ENCODE measurements around the gene GRIN2A.

GRIN2A gene

DNA sequence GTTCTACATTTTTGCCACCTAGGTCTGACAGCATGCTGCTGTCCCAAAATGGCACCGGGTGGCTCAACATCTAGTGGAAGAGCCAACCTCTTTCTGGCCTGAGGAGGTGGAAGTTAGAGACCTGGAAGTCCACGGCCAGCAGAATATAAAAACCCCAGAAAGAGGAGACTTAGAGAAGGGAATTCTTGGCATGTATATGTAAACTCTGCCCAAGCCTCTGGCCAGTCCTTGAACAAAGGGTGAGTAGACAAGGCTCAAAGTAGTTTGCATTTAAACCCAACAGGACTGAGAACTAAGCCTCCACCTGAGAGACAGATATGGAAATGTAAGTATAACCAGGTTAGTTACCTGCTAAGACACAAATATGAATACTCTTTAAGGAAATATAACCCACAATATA is 210.3 kb downstream of the GRIN2A start:
- Mint-ChIP-seq H3K36me3 (no peaks in the 10 kb centered on the region), H3K27ac (no peak overlapping the region), H3K4me3 (no peak overlapping the region), H3K9me3 (ENCODE audit: low read depth) (peaks cover 5% of the 10 kb centered on the region), H3K4me1 (ENCODE audit: low read depth) (no peaks in the 10 kb centered on the region), H3K27me3 (peaks cover 6% of the 10 kb centered on the region)

DNA sequence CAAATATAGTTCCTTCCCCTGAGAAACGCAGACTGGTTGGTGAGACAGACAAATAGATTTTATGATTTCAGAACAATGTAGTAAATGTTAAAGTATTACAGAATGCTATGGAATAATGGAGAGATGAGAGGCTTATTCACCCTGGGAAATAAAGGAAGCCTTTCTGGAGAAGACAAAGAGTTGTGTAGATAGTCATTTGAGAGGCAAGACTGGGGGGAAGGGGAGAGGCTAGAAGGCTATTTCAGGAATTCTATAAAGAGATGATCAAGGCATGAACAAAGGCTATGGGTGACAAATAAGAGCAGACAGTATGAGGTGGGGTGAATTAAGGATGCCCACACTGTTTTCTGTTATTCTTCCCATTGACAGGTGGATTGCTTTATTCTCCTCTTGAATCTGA is 211.4 kb downstream of the GRIN2A start:
- no peak overlapping the region for H3K27ac Mint-ChIP-seq
- H3K36me3 Mint-ChIP-seq, result no peaks in the 10 kb centered on the region
- H3K4me1 Mint-ChIP-seq (ENCODE audit: low read depth), result no peaks in the 10 kb centered on the region
- H3K4me3 Mint-ChIP-seq, result no peak overlapping the region
- H3K27me3 Mint-ChIP-seq, result peaks cover 6% of the 10 kb centered on the region
- H3K9me3 Mint-ChIP-seq (ENCODE audit: low read depth), result peaks cover 5% of the 10 kb centered on the region

DNA sequence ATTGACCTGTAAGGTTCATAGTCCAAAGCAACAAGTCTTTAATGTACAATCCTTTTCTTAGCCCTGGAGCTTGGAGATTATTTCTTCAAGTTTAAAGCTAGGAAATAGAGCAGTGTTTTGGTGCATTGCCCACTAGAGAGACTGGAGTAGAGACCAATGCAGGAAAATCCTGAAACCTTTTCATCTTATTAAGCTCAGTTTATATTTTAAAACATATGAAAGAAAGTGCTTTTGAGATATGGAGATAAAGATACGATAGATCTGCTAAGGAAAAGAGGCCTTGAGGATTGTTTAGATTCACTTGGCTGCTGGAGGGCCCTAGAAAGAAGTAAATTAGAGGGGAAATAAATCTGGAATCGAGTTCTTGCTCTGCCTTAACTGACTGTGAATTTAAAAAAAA is 212.0 kb downstream of the GRIN2A start:
- Mint-ChIP-seq H3K4me3 (no peak overlapping the region), H3K4me1 (ENCODE audit: low read depth) (no peaks in the 10 kb centered on the region), H3K27me3 (peaks cover 6% of the 10 kb centered on the region), H3K9me3 (ENCODE audit: low read depth) (peaks cover 5% of the 10 kb centered on the region), H3K36me3 (no peaks in the 10 kb centered on the region), H3K27ac (no peak overlapping the region)

DNA sequence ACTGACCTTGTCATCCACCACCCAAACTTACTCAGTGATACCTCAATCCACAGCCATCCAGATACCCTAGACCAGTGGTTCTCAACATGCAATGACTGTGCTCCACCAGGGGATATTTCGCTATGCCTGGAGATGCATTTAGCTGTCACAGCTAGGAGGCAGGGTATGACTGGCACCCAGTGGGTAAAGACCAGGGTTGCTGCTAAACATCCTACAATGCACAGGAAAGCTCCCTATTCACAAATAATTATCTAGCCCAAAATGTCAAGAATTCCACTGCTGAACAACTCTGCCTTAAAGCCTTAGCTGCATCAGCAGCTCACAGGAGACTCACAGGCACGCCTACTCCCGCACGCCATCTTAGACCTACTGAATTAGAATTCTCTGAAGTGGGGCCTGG is 212.6 kb downstream of the GRIN2A start:
- H3K4me1 Mint-ChIP-seq (ENCODE audit: low read depth), result no peaks in the 10 kb centered on the region
- H3K36me3 Mint-ChIP-seq, result no peaks in the 10 kb centered on the region
- peaks cover 5% of the 10 kb centered on the region for H3K9me3 Mint-ChIP-seq (ENCODE audit: low read depth)
- no peak overlapping the region for H3K27ac Mint-ChIP-seq
- H3K4me3 Mint-ChIP-seq, result no peak overlapping the region
- H3K27me3 Mint-ChIP-seq, result peaks cover 6% of the 10 kb centered on the region

DNA sequence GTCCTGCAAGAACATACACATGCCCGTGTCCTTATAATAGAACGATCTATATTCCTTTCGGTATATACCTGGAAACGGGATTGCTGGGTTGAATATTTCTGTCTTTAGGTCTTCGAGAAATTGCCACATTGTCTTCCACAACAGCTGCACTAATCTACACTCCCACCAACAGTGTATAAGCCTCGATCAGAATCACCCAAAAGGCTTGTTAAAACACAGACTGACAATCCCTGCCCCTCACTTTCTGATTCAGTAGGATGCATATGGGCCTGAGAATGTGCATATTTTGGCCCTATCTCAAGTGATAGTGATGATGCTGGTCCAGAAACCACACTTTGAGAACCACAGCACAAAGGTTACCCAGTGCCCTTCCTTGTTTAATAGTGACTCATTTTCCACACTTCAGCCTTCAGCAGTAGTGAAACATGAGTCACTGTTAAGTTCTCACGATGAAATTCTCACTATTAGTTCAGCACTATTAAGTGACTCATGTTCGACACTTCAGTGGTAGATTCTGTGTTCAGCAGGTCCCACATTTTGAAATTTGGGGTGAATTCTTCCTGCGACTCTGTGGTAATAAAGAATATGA is 215.6 kb downstream of the GRIN2A start:
- Mint-ChIP-seq H3K27ac (no peak overlapping the region), H3K4me1 (ENCODE audit: low read depth) (no peaks in the 10 kb centered on the region), H3K9me3 (ENCODE audit: low read depth) (no peaks in the 10 kb centered on the region), H3K4me3 (no peak overlapping the region), H3K36me3 (no peaks in the 10 kb centered on the region), H3K27me3 (peaks cover 3% of the 10 kb centered on the region)

DNA sequence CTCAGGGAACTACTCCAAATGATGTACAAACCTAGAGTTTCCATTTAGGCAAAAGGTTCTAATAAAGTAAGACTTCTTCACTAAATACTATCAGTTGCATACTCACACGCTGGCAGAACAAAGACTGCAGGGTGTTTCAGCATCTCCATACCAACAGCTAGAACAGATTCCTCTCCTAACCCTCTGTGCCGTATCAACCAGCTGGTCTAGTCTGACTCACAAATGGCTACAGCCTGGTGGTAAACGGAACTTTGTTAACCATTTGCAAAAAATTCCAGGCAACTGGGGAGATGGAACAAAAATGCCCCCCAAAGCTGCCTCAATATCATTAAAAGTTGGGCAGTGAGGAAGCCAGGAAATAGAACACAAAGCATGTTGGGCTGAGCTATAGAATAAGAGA is 217.1 kb downstream of the GRIN2A start:
- Mint-ChIP-seq H3K4me3 (no peak overlapping the region), H3K36me3 (no peaks in the 10 kb centered on the region), H3K9me3 (ENCODE audit: low read depth) (no peaks in the 10 kb centered on the region), H3K4me1 (ENCODE audit: low read depth) (no peaks in the 10 kb centered on the region), H3K27me3 (peaks cover 3% of the 10 kb centered on the region), H3K27ac (no peak overlapping the region)

DNA sequence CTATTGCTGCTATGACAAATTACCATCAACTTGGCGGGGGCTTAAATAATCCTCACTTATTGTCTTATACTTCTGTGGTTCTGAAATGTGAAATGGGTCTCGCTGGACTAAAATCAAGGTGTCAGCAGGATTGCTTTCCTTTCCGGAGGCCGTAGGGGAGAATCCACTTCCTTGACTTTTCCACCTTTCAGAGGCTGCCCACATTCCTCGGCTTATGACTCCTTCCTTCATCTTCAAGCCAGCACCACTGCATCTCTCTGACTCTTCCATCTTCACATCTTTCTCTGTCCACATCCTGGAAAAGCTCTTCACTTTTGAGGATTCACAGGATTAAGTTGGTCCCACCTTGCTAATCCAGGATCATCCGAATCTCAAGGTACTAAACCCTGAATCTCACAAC is 217.8 kb downstream of the GRIN2A start:
- H3K36me3 Mint-ChIP-seq, result no peaks in the 10 kb centered on the region
- H3K27ac Mint-ChIP-seq, result no peak overlapping the region
- no peaks in the 10 kb centered on the region for H3K9me3 Mint-ChIP-seq (ENCODE audit: low read depth)
- no peak overlapping the region for H3K4me3 Mint-ChIP-seq
- H3K27me3 Mint-ChIP-seq, result peaks cover 3% of the 10 kb centered on the region
- no peaks in the 10 kb centered on the region for H3K4me1 Mint-ChIP-seq (ENCODE audit: low read depth)

DNA sequence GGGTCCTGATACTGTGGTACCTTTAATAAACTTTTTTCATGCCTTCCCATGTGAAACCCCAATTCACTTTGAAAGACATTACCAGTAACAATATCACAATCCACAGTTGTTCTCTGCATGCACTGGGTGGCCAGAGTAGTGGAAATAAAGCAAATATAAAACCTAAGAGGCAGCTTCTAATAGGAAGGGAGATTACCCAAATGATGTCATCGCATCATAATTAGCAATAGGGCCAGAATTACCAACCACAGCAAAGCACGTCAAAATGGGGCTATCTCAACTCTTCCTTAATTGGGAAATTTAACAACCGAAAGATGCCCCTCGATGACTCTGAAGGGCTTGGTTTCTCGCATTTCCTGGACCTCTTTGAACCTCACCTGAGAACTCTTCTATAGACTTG is 224.8 kb downstream of the GRIN2A start:
- Mint-ChIP-seq H3K9me3 (ENCODE audit: low read depth) (no peaks in the 10 kb centered on the region), H3K4me1 (ENCODE audit: low read depth) (no peaks in the 10 kb centered on the region), H3K36me3 (no peaks in the 10 kb centered on the region), H3K27ac (no peak overlapping the region), H3K27me3 (no peaks in the 10 kb centered on the region), H3K4me3 (no peak overlapping the region)

DNA sequence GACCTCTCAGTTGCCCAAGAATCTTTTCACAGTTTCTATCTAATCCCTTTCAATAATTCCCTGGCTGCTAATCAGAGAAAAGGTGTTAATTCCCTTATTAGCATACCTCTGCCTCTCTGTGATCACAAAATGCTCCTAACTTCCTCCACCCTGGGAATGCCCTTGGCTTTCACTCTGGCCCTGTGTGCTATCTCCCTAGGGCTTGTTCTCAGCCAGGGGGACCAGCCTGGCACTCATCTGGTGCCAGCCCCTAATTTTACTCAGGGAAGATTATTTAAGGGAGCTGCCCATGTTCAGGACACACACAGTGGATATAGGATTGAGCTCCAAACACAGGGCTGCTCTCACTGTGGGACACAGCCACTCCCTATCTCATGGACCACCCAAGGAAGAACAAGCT is 225.2 kb downstream of the GRIN2A start:
- H3K4me1 Mint-ChIP-seq (ENCODE audit: low read depth), result no peaks in the 10 kb centered on the region
- H3K36me3 Mint-ChIP-seq, result no peaks in the 10 kb centered on the region
- H3K9me3 Mint-ChIP-seq (ENCODE audit: low read depth), result no peaks in the 10 kb centered on the region
- H3K4me3 Mint-ChIP-seq, result no peak overlapping the region
- no peak overlapping the region for H3K27ac Mint-ChIP-seq
- H3K27me3 Mint-ChIP-seq, result no peaks in the 10 kb centered on the region

DNA sequence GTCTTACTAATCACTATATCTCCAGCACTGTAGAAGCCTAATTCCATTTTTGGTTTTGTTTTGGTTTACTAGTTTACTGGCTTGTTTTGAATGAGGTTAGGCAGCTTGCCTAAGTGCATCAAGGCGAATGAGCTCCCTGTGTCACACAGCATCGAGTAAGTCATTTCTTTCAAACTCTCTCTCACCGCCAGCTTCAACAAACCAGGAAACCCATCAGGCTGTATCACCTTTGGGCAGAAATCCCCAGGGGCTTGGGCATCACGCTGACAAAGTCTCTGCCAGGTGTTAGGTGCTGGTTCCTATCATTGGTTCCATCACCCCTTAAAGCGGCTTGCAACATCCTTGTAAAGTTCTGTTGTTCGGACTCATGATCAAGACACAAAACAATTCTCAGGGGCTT is 226.6 kb downstream of the GRIN2A start:
- Mint-ChIP-seq H3K27ac (no peak overlapping the region), H3K9me3 (ENCODE audit: low read depth) (no peaks in the 10 kb centered on the region), H3K27me3 (no peaks in the 10 kb centered on the region), H3K36me3 (no peaks in the 10 kb centered on the region), H3K4me1 (ENCODE audit: low read depth) (no peaks in the 10 kb centered on the region), H3K4me3 (no peak overlapping the region)

DNA sequence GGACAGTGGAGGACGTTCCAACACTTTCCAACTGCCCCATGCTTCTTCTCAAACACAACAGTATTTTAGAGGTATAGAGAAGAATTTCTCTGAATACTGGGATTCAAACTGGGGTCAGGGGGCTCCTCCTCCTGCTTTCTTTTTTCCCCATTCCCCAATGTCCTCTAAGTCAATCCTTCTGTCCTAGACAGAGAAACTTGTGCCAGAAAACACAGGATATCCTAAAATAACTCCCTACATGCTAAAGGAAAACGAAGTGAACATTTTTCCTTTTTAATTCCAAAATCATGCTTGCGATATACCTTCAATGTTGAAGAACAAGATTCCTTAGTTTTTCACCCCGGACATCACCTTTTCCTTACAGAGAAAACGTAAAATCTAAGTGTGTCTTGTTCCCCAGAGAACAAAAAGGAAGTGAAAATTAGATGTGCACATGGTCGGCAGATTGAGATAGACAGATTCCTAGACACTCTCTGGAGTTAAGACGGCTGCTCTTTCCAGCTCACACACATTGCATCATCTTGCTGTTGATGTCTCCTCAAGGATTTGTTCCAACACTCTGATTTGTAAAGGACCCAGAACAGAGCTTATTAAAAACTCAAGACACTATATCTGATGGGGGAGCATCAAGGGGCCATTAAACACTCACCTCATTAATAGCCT is 228.2 kb downstream of the GRIN2A start:
- H3K9me3 Mint-ChIP-seq (ENCODE audit: low read depth), result no peaks in the 10 kb centered on the region
- H3K4me3 Mint-ChIP-seq, result no peak overlapping the region
- H3K27ac Mint-ChIP-seq, result no peak overlapping the region
- H3K4me1 Mint-ChIP-seq (ENCODE audit: low read depth), result no peaks in the 10 kb centered on the region
- no peaks in the 10 kb centered on the region for H3K27me3 Mint-ChIP-seq
- no peaks in the 10 kb centered on the region for H3K36me3 Mint-ChIP-seq

DNA sequence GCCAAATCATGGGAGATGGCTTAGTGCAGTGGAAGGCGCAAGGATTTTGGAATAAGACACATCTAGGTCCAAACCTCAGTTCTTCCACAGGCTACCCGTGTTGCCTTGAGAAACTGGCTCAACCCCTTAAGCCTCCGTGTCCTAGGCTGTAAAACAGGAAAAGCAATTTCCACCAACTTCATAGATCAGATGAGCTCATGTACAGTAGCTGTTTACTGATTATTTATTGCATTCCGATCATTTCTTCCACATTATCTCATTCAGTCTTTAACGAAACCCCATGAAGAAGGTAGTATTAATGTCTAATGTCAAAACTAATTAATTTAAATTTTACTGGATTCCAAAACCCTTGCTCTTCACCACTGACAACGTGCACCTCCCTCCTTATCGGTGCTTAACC is 231.6 kb downstream of the GRIN2A start:
- Mint-ChIP-seq H3K4me1 (ENCODE audit: low read depth) (no peaks in the 10 kb centered on the region), H3K27me3 (peaks cover 2% of the 10 kb centered on the region), H3K9me3 (ENCODE audit: low read depth) (no peaks in the 10 kb centered on the region), H3K27ac (no peak overlapping the region), H3K4me3 (no peak overlapping the region), H3K36me3 (no peaks in the 10 kb centered on the region)

DNA sequence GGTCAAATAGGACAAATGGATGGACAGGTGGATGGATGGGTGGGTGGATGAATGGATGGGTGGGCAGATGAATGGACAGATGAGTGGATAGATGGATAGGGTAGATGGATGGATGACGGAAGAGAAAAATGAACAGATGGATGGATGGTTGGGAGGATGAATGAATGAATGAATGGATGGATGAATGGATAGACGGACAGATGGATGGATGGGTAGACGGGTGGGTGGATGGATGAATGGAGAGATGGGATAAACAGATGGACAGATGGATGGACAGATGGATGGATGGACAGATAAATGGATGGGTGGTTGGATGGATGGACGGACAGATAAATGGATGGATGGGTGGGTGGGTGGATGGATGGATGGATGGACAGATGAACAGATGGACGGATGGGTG is 232.8 kb downstream of the GRIN2A start:
- Mint-ChIP-seq H3K27me3 (peaks cover 2% of the 10 kb centered on the region), H3K9me3 (ENCODE audit: low read depth) (no peaks in the 10 kb centered on the region)

DNA sequence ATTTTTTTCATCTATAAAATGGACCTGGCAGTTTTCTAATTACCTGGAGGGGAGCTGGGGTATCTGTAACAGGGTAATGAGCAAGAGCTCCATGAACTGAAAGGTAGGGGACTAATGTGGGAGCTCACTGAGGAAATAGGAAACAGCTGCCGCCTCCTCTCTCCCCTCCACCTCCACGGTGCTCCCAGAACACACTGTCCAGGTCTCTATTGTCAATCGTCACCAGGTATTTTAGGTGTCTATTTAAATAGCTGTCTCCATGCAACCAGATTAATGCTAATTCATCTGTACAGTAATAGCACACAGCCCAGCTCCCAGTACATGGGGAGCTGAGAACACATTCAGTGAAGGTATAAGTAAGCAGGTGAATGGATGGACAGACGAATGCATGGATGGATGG is 233.3 kb downstream of the GRIN2A start:
- no peaks in the 10 kb centered on the region for H3K9me3 Mint-ChIP-seq (ENCODE audit: low read depth)
- no peaks in the 10 kb centered on the region for H3K4me1 Mint-ChIP-seq (ENCODE audit: low read depth)
- no peaks in the 10 kb centered on the region for H3K36me3 Mint-ChIP-seq
- no peak overlapping the region for H3K4me3 Mint-ChIP-seq
- H3K27me3 Mint-ChIP-seq, result peaks cover 2% of the 10 kb centered on the region
- H3K27ac Mint-ChIP-seq, result no peak overlapping the region

More for the DNA sequence above, 232.8 kb downstream of the GRIN2A start:
- no peaks in the 10 kb centered on the region for H3K4me1 Mint-ChIP-seq (ENCODE audit: low read depth)
- H3K4me3 Mint-ChIP-seq, result no peak overlapping the region
- no peak overlapping the region for H3K27ac Mint-ChIP-seq
- H3K36me3 Mint-ChIP-seq, result no peaks in the 10 kb centered on the region

DNA sequence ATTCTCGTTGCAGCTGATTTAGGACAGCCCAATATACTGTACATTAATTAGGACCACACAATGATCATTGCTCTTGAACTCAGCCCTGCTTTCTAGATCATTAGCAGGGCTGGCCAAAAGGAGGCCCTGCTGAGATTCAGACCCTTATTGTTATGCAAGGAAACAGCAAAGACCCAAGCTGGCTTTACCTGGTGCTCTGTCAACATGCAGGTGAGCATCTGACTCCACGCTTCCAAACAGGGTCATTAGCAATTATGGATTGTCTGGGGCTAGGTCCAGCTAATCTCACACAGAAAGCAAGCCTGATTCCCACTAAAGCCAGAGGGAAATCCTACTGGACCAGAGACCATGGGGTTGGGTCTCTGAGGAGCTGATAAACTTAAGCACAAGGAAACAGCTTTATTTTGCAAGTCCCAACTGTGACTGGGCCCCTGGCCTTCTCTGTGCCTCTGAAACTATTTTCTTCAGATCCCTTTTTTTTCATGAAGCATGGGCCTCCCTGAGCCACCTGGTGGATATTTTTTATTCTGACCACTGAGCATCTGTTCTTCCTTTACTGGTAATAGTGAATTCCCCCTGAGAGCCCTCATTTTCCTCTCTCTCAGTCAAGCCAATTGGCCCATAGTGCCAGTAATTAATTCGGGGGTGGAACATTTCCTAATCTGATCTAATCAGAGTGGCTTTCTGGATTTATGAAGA is 236.1 kb downstream of the GRIN2A start:
- H3K27me3 Mint-ChIP-seq, result peaks cover 2% of the 10 kb centered on the region
- no peaks in the 10 kb centered on the region for H3K36me3 Mint-ChIP-seq
- H3K4me1 Mint-ChIP-seq (ENCODE audit: low read depth), result no peaks in the 10 kb centered on the region
- no peak overlapping the region for H3K27ac Mint-ChIP-seq
- no peak overlapping the region for H3K4me3 Mint-ChIP-seq
- H3K9me3 Mint-ChIP-seq (ENCODE audit: low read depth), result no peaks in the 10 kb centered on the region

DNA sequence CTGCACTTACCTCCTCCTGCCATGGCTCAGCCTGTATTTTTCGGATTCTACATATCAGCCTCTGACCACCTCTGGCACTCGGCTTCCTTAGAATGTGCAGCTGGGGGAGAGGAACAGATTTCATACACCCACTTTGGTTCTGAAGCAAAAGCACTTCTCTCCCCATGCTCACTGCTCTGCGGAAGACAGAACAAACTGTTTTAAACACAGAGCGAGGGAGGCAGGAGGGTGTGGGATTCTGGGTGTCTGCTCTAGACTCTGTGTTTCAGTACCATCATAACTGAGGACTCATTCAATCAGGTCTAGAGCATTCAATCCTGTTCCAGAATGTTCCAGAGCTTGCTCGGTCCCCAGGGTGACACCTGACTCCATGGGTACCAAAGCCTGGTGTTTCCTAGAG is 239.1 kb downstream of the GRIN2A start:
- Mint-ChIP-seq H3K4me1 (ENCODE audit: low read depth) (no peaks in the 10 kb centered on the region), H3K27me3 (peaks cover 2% of the 10 kb centered on the region), H3K27ac (no peak overlapping the region), H3K4me3 (no peak overlapping the region), H3K9me3 (ENCODE audit: low read depth) (no peaks in the 10 kb centered on the region), H3K36me3 (no peaks in the 10 kb centered on the region)

All from activated naive CD8-positive, alpha-beta T cell (primary cell).